ENCODE measurements around the gene CFAP46.

- TF ChIP-seq POLR2A (IDR thresholded peaks at IDR 0.05), result no peak
- no peak for TF ChIP-seq CTCF (IDR thresholded peaks at IDR 0.05)
These were observed 71.9 kb downstream of the CFAP46 start for GRCh38 chr10:132870426-132870825.

Data from lower leg skin (tissue), 3 donors.